ENCODE results near the gene ZNF687.

DNA sequence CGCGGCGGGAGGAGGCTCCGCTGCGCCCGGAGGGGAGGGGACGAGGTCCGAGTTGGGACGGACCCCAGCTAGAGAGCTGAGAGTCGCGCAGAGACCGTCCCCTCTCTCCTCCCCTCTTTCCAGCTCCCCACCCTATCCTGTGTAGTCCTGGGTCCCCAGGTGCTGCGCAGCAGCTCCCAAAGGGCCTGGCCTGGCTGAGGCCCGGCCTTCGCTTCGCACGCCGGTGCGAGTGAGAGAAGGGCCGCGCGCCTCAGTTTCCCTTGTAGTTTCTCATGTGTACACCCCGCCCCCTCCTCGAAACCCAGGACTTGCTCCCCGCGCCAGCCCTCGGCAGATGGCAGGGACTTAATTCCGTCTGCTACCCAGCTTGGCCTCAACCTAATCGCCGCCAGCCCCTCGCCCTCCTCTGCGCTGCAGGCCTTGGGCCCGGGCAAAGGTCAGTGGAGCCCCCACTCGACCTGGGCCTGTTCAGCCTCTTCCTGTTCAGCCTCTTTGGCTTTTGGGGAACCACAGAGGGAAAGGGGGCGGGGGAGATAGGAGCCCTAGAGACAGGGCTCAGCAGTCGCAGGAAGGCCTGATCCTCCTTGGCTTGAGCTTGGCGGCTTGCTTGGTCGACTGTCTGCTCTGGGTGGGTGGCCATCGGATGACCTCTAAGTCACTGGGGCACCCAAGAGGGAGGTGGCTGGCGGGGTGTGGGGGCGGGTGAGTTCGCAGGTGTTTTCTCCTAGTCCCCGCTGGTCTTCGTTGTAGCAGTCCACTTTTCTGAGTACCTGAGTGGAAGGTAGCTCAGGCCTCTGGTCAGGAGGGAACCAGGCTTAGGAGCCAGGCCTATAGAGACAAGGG, 1.0 kb downstream of the ZNF687 start:
- no peak for TF ChIP-seq POLR2A (IDR thresholded peaks at IDR 0.05)
- TF ChIP-seq, protein P1, sequence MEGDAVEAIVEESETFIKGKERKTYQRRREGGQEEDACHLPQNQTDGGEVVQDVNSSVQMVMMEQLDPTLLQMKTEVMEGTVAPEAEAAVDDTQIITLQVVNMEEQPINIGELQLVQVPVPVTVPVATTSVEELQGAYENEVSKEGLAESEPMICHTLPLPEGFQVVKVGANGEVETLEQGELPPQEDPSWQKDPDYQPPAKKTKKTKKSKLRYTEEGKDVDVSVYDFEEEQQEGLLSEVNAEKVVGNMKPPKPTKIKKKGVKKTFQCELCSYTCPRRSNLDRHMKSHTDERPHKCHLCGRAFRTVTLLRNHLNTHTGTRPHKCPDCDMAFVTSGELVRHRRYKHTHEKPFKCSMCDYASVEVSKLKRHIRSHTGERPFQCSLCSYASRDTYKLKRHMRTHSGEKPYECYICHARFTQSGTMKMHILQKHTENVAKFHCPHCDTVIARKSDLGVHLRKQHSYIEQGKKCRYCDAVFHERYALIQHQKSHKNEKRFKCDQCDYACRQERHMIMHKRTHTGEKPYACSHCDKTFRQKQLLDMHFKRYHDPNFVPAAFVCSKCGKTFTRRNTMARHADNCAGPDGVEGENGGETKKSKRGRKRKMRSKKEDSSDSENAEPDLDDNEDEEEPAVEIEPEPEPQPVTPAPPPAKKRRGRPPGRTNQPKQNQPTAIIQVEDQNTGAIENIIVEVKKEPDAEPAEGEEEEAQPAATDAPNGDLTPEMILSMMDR (IDR thresholded peaks at IDR 0.05) = no peak
